ENCODE data around the gene DENND1A. TPM values are rescaled to one million over a fixed set of nuclear protein-coding genes. Genes with fewer than 3 reads are reported as not detected.

Gene DENND1A
- total RNA-seq, 1 donor from 2014 or later, result 12.6 TPM

DNA sequence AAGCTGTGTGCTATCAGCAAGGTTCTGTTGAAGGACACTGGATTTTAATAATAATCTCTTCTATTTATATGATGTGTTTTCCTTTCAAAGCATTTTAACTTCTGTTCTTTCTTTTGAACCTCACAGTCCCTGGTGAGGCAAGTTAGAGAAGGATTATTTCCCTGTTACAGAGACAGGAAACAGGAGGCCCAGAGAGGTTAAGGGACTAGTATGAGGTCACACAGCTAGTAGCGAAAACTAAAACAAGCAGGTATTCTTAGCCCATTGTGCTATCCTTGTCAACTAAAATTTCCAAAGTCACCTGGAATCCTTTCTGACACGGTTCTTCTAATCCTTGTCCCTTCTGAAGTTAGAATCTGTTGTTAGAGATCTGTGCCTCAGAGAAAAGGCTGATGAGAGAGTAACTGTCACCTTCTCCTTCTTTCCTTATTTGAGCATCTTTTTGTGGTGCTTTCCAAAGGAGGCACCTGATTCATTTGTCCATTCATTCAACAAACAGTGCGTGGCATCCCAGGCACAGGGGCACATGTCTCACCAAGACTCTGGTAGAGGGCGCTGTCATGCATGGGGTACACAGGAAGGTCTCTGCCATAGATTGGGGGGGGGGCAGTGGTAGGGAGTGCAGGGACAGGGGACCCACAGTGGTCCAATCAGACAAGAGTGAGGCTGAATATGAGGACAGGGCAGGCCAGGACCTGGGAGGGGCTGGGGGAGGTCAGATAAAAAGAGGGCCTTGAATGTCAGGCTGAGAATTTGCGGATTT, 512.5 kb downstream of the DENND1A start:
- DNase-seq, result no peak
- ATAC-seq (ENCODE audit: poor library complexity), result no peak
- intact Hi-C loops (cut with DNase I), result no loop called here

DNA sequence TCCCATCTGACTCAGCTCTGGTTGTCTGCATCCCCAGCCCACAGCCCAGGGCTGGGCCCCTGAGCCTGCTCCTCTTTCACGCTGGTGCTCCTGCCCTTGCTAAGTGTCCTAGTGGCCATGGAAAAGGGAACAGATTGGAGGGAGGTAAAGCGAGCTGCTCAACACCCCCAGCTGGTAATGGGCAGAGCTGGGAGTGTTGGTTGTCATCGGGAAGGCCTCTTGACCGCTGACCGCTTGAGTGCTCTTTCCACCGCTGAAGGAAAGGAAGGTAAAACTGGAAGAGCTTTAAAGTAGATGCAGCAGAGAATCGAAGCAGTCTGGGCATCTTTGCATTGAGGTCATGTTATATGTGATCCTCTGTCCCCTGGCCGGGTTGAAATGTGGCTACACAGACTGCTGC, 513.8 kb downstream of the DENND1A start:
- intact Hi-C loops (cut with DNase I), result no loop called here
- peak; percentile 18 for DNase-seq
- ATAC-seq (ENCODE audit: poor library complexity), result no peak

DNA sequence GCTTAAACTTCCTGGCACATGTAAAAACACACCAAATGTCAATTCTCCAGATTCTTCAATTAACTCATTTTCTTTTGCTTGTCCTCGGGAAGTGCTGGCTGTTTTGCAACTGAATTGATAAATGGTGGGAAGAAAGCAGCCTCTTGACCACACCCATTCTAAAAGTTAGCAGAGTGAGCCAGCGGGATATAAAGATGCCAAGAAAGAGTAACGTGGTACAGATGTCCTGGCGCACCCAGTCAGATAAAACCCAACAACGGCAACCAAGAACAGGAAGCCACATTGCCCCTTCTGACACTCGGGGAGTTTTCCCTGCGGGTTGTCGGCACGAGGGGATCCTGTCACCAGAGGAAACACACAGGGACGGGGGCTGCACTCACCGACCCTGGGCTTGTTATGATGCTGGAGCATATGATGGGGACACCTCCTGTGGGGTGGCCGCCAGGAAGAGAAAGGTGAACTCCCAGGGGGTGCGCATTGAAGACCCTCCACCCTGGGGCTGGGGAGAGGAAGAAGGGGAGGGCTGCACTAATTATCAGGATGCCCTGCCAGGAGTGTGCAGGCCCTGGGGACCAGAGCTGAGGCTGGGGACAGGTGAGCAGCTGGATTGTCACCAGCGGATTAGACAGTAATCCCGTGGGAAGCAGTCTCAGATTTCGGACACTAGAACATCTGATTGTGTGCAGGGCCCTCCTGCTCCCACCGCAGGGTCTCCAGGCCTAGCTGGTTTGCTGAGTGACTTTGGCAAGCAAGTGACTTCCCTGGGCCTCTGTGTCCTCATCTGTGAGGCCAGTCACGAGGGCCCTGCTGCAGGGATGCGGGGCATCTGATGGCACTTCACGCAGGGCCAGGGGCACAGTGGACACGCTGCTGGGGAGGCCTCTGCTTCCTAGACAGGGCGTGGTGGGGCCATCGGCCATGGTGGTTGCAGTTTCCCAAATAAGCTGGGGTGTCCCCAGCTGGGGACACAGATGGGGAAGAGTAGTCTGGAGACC, 514.7 kb downstream of the DENND1A start:
- intact Hi-C loops (cut with DNase I), result no loop called here
- no peak for ATAC-seq (ENCODE audit: poor library complexity)
- no peak for DNase-seq

DNA sequence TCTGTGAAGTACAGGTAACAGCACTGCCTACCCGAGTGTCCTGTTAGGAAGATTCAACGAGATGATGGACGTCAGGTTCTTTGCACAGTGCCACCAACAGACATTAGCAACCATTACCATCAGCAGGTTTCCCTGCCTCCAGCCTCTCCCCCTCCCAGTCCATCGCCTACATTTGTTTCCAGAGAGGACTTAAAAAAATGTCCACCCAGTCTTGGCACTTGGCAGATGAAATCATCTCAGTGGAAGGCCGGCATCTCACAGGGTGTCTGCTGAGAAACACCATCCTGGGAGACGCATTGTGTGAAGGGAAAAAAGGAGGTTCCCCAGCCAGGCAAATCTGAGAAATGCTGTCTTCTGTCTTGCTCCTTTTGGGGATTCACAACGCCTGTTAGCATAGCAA, 515.7 kb downstream of the DENND1A start:
- DNase-seq (no peak), ATAC-seq (ENCODE audit: poor library complexity) (no peak)
- intact Hi-C loops (cut with DNase I), result no loop called here

DNA sequence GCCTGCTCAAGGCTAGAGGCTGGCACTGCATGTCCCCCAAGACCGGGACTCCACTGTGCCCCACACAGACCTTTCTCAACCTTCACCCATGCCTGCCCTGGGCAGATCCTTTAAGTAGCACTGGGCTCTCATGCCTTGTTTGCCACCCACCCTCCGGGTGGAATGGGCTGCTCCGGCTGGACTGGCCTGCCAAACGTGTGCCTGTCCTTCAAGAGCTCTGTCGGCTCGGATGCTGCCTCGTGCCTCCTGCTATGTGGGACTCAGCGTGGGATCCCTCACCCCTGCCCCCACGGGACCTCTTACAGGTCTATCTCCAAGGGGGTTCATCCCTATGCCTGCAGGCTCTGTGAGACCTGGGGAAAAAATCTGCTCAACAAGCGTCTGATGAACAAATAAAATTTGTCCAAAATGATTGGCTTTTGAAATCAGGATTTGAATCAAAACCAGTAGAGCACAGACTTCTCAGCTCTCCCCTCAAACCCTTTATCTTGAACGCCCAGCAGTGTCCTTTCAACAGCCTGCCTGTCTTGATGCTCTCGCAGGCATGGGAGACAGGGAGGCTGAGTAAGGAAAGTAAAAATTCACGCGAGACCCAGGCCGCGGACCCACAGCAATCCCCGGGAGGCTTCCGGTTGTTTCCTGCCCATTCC, 517.6 kb downstream of the DENND1A start:
- DNase-seq, result no peak
- intact Hi-C loops (cut with DNase I), result no loop called here
- ATAC-seq (ENCODE audit: poor library complexity), result no peak

DNA sequence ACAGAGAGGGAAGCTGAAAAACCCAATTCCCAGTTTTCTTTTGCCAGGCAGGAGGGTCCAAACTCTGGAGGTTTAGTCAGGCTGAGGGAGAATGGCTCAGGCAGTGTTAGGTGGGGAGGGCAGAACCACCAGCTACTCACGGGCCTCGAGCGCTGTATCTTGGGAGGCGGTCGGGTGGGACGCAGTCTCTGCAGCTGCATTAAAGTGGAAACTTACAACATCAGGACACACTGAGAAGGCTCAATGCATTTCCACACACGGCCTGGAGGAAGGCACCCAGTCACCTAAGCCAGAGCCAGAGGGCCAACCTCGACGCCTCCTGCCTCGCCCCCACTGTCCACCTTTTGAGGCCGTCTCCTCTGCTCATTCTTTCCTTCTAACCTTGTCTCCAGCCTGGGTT, 518.3 kb downstream of the DENND1A start:
- no peak for ATAC-seq (ENCODE audit: poor library complexity)
- intact Hi-C loops (cut with DNase I), result no loop called here
- DNase-seq, result no peak

DNA sequence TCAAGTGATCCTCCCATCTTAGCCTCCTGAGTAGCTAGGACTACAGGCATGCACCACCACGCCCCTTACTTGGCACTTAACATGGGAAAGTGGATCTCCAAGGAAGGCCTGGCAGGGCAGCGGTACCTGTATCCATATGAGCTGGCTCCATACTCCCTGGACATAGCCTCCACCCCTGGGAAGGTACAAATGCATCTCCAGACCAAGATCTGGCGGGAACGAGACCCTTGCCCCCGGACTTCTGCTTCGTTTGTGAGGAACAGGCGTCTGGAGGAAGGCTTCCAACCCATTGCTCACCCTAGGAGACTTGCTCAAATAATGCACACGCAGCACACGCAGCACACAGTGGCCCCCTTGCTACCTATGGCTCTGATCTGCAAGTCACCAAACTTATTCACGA, 518.7 kb downstream of the DENND1A start:
- DNase-seq (no peak), ATAC-seq (ENCODE audit: poor library complexity) (no peak)
- intact Hi-C loops (cut with DNase I), result no loop called here

DNA sequence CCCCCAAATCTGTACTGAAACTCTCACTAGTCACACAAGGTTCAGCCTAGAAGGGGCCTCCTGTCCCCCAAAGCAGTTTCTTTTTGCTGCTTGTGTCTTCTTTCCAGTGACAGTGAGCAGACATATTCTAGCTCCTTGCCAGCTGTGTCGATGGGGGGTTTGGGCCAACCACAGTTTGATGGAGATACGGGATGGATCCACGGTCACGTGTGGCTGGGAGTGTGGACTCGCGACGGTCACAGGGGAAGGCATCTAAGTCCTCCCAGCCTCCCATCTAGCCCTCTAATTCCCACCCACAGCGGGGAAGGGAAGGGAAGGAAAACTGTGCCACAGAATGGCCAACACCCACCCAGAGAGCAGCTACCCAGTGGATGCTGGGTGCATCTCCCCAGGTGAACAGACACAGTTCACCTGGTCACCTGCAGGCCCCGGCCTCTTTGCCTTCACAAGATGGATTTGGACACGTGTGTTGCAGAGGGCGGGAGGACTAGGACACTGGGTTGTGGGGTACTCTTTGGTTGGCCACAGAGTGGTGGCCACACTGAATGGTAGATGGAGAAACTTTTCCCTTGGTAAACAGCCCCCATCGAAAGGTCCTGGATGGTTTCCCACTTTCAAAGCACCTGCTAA, 519.5 kb downstream of the DENND1A start:
- ATAC-seq (ENCODE audit: poor library complexity) (no peak), DNase-seq (no peak)
- intact Hi-C loops (cut with DNase I), result no loop called here

DNA sequence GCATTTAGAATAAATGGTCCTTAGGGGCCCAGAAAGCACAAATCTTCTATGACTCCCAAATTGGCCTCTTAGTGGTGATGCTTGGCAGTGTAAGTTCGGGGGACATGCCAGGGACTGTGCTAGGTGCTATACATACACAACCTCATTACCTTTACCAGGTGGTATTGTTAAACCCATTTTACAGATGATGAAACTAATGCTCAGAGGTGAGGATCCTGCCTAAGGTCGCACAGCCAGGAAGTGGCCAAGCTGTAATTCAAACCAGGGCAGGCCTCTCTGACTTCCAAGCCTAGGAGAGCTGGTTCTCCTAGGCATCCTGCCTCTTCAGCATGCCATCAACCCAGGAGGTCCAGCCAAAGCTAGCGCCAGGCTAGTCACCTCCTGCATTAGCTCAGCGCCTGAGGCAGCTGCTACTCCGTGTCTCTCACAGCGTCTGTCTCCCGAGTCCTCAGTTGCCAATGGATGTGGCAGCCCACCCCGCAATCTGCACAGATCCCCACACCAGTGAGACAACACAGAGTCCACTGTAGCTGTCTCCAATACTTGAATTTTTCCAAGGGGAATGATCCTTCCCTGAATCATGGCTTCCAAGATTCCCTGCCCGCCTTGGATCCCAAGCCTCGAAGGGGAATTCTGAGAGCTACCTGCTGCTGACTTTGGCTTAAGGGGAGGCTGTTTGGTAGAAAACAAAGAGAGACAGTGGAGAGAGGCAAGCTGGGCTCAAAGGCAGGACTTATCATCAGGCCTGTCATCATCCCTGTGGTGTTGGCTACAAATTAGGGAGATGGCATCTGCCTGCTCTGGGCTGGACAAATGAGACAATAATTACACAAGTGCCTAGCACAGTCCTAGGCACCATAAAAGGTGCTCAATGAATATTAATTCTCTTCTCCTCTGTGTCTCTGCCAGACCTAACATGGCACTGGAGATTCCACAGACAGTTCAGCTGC, 521.3 kb downstream of the DENND1A start:
- intact Hi-C loops (cut with DNase I), result loop anchor here (10.0 kb wide), 1 partner anchor 636 kb away; no protein-coding TSS in a partner anchor
- DNase-seq (no peak), ATAC-seq (ENCODE audit: poor library complexity) (peak; percentile 74)

DNA sequence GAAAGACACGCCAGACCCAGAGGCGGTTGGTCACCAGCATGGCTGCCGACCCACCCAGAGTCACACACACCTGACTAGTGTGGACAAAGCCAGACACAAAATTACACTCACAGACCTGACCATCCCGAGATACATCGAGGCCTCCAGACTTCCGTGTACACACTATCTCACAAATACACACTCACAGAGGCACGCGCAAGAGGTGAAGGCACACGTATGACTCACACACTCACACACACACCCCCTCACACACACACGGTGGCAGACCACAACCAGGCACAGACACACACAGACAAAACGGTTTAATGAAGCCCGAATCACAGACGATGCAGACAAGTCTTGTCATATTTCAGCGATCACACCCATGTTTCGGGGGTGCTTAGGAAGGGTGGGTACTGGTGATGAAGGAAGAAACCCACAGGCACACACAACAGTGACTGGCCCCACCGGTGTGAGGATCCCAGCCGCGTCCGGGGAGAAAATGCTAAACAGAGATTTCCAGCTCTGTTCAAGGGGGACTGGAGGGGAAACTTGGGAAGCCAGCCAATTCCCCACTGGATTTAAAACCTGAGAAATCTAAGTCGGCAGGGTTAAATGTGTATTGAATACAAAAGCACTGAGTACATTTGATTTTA, 522.6 kb downstream of the DENND1A start:
- no peak for ATAC-seq (ENCODE audit: poor library complexity)

DNA sequence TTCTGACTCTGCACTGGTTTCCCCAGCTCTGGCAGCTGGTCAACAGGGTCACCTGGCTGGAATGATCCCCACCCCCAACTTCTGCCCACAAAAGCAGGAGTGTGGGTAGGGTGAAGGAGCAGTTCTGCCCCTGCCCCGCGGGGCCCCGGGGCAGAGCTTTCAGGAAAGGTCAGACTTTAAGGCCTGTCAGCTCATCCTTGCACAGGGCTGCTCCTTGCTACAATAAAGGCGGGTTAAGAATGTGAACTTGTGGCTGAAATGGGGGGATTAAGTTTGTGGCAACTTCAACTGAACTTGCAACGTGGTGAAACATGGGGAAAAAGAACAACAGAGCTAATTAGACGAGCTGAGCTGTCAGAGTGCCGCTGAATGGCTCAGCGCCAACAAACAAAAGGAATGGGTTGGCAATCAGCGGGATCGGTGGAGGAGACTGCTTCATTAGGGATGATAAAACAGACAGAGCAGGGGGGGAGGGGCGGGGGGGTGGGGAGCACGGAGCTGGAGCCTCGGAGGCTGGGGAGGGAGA, 523.2 kb downstream of the DENND1A start:
- DNase-seq, result no peak
- intact Hi-C loops (cut with DNase I), result loop anchor here (10.0 kb wide), 1 partner anchor 638 kb away; no protein-coding TSS in a partner anchor

More for the DNA sequence above, 522.6 kb downstream of the DENND1A start:
- intact Hi-C loops (cut with DNase I), result loop anchor here (10.0 kb wide), 1 partner anchor 637 kb away; no protein-coding TSS in a partner anchor
- DNase-seq, result no peak

DNA sequence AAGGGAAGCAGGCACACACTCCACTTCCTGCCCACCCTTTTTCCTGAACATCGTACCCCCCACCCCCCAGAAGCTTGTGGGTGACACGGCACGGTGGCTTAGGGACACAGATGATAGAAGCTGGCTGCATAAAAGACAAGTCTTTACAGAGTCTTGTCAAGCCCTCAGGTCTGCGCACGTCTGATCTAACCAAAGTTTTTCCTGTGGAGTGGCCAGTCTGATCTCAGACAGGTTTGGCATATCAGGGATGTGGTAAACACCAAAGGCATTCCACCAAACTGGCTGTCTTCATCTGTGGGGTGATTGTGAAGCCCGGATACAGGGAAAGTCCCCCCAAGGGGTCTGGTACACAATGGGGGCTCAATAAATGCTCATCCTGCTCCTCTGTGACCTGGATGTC, 523.9 kb downstream of the DENND1A start:
- DNase-seq, result no peak
- ATAC-seq (ENCODE audit: poor library complexity), result no peak
- intact Hi-C loops (cut with DNase I), result loop anchor here (10.0 kb wide), 1 partner anchor 639 kb away; no protein-coding TSS in a partner anchor

More for the DNA sequence above, 523.2 kb downstream of the DENND1A start:
- no peak for ATAC-seq (ENCODE audit: poor library complexity)

DNA sequence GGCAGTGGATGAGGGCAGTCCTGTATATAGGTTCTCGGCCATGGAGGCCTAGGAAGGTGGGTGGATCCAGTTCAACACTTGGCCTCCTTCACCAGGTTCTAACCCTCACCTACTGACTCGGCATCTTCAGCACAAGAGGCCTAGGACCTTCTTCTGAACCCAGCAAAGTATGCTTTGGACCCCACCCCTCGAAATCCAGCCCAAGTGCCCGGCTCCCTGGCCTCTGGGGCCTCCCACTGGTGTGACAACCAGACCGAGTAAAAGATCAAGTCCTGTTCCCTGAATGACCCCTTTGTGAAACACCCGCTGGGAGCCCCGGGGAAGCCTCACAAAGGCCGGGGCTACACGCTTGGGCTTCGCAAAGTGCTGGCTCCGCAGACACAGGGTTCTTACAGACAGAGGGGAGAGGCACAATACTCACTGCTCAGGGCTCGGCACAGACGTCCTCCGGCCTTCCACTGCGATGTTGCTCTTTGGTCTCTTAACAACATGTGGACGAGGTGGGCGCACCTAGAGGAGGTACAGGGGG, 526.9 kb downstream of the DENND1A start:
- intact Hi-C loops (cut with DNase I), result loop anchor here (5.0 to 10.0 kb wide), 2 partner anchors 144 to 642 kb away; no protein-coding TSS in a partner anchor
- DNase-seq, result no peak

DNA sequence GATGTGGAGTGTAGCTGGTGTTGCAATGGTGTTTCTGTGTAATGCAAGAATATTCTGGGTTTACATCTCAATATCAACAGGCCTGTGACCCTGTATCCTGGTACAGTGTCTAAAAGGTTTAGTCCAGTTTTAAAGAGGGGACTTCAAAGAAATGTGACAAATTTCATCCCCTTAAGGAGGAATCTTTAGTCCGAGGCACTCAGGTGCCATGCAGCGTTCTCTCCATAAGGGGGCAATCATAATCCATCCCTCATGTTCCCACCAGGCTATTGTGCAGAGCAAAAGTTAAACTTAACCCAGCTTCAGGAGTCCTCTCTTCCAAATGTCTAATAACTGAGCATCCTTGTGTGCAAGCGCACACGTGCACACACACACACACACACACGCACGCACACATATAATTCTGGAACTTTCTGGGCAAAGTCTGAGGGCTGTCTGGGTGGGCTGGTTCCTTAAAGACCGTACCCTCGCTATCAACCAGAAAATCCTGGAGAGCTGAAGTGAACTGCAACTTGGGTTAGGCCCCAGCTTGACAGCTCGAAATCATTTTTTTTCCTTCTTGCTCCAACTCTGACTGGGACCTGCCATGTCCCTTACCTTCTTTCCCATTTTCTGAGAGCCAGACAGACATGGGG, 527.9 kb downstream of the DENND1A start:
- ATAC-seq (ENCODE audit: poor library complexity) (peak; percentile 91), DNase-seq (no peak)
- intact Hi-C loops (cut with DNase I), result loop anchor here (5.0 to 10.0 kb wide), 2 partner anchors 145 to 643 kb away; no protein-coding TSS in a partner anchor

More for the DNA sequence above, 526.9 kb downstream of the DENND1A start:
- no peak for ATAC-seq (ENCODE audit: poor library complexity)

DNA sequence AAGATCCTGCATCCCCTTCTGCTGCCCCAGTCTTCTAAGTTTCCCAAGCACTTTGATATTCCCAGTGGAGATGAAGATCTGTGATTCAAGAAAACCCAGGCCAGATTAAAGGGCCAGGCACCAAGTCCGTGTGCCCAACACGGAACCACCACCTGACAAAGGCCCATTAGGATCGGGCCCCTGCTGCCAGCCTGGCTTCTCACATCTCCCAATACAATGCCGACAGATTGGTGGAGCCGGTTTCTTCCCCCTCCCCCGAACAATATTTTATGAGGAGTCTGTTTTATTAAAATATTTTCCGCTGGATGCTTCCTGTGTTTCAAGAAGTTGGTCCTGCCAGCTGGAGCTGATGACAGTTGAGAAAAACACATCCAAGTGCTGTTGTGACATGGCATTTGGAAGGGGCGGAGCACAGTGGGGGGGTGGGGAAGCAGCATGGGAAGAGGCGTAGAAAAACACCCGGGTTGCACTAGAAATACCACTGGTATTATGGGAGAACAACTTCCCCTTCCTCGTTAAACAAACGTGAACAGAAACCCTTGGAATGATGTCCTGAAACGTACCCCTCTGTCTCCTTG, 528.9 kb downstream of the DENND1A start:
- DNase-seq (no peak), ATAC-seq (ENCODE audit: poor library complexity) (peak; percentile 83)
- intact Hi-C loops (cut with DNase I), result loop anchor here (5.0 to 10.0 kb wide), 2 partner anchors 146 to 644 kb away; no protein-coding TSS in a partner anchor
